Measurements from ENCODE around the gene LIMS1.
"Not testable (repeated sequence)": the region's sequence is repeated elsewhere in the genome, so short reads cannot be mapped to it uniquely, and the experiment has no call there.

Gene LIMS1

DNA sequence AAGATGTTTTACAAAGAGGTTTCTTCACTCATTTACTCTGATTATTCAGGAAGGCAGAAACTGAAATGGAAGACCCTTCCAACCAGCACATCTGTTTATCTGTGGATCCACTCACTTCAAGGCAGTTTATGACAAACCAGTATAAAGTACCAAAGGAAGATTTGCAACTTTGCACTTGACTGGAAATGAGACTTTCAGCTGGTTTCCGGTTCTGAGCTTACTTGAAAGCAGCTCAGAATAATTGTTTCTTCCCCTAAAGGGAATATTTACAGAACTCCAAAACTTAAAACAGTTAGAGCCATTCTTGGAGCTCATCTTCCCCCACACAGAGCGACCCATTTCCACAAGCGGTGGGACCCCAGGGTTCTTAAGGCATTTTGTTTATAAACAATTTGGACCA, 129.8 kb downstream of the LIMS1 start:
- DNase-seq (ENCODE audit: low read depth in 2 of 2), result not testable (repeated sequence)

DNA sequence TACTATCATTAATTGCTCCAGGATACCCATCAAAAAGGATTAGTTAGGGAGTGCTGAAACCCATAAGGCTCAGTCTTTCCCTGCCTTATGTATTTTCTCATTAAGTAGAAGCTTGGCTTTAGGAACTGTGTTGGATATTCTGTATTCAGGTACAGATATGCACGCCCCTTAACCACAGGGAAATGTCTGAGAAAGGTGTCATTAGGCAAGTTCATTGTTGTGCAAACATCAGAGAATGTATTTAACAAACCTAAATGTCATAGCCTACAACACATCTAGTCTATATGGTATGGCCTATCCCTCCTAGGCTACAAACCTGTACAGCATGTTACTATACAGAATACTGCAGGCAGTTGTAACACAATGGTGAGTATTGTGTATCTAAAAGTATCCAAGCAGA, 130.7 kb downstream of the LIMS1 start:
- not testable (repeated sequence) for DNase-seq (ENCODE audit: low read depth in 2 of 2)

DNA sequence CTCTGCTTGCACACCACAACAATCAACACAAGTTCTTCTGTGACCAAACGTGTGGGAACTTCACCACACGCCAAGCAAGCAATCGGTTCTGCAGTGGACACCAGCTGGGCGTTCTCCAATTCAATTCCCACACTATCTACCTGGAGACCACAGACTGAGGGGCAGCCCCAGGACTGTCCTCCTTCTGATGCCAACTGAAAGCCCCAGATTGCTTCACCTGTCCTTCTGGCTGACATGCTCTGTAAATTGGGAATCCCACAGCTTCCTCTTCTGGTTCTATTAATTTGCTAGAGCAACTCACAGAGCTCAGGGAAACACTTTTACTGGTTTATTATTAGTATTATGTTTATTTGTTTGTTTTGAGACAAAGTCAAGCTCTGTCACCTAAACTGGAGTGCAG, 131.7 kb downstream of the LIMS1 start:
- not testable (repeated sequence) for DNase-seq (ENCODE audit: low read depth in 2 of 2)

DNA sequence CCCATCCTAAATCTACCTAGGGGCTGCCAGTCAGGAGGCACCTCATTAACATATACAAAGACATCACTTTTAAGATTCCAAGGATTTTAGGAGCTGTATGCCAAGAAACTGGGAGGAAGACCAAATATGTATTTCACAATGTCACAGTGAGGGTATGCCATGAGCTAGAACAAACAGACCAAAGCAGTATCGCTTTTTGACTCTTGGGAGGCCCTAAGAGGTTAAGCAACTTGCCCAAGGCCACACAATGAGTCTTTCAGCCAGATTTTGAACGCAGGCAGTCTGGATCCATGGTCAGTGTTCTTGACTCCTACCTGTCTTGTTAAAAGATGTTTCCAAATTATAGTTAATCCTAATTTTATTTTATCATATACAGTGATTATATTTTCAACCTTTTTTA, 132.9 kb downstream of the LIMS1 start:
- not testable (repeated sequence) for DNase-seq (ENCODE audit: low read depth in 2 of 2)

- not testable (repeated sequence) for DNase-seq (ENCODE audit: low read depth in 2 of 2)
These were observed 136.0 kb downstream of the LIMS1 start for GRCh38 chr2:108670282-108670681.

- not testable (repeated sequence) for DNase-seq (ENCODE audit: low read depth in 2 of 2)
These were observed 138.0 kb downstream of the LIMS1 start for GRCh38 chr2:108672200-108672805.

- not testable (repeated sequence) for DNase-seq (ENCODE audit: low read depth in 2 of 2)
These were observed 142.3 kb downstream of the LIMS1 start for GRCh38 chr2:108676522-108676921.

- not testable (repeated sequence) for DNase-seq (ENCODE audit: low read depth in 2 of 2)
These were observed 143.0 kb downstream of the LIMS1 start for GRCh38 chr2:108677239-108677744.

GRCh38 chr2:108678198-108678651, 144.0 kb downstream of the LIMS1 start:
- DNase-seq (ENCODE audit: low read depth in 2 of 2), result not testable (repeated sequence)

DNA sequence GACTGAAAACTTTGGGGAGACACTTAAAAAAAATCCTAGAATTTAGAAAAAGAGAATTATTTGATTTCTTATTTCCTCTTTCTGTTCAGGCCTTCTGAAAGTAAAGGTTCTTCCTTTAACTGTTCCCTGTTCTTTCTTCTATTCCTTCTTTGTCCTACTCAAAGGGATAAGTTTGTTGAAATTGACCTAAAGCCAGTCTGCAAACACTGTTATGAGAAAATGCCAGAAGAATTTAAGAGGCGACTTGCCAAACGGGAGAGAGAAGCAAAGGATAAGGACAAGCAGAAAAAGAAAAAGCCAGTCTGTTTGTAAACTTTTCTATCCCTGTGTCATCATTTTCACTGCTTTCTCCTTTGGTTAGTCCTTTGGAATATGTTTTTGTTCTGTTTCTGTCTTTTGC, 146.5 kb downstream of the LIMS1 start:
- not testable (repeated sequence) for DNase-seq (ENCODE audit: low read depth in 2 of 2)

DNA sequence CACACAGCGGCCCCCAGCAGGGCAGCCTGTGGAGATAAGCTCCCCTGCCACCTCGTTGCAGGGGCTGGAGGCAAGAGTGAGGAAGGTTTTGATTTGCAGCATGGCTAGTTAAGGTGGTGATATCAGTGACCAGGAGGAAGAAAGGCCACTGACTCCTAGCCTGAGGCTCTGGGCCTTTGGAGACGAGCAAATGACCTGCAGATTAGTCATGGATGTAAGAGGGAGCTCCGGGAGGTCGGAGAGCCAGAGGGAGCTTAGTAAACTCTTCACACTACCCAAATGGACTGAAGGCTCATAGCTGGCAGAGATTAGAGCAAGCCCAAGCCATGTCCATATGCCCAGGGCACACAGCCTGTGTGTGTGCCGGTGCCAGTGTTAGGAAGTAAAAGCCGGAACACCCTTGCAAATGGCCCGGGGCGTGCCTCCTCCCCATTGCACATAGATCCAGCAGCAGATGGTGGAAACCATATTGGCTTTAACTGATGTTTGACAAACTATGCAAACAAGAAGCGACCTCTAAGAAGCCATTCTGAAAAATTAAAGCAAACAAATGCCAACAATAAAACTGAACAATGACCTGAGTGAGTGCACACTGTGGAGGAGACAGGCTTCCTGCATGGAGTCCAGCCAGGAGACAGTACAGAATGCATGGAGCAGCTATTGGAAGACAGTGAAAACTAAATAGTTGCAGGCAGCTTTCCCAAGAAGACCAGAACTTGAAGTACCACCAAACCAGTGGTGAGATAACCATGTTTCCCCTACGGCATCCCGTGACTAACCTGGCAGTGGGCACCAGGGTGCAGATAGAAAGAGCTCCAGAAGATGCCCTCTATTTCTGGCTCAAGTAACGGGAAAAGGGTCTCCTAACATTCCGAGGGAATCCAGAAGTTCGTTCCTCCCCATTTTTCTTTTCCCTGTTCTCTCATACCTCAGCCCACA, 154.8 kb downstream of the LIMS1 start:
- DNase-seq (ENCODE audit: low read depth in 2 of 2), result not testable (repeated sequence)

DNA sequence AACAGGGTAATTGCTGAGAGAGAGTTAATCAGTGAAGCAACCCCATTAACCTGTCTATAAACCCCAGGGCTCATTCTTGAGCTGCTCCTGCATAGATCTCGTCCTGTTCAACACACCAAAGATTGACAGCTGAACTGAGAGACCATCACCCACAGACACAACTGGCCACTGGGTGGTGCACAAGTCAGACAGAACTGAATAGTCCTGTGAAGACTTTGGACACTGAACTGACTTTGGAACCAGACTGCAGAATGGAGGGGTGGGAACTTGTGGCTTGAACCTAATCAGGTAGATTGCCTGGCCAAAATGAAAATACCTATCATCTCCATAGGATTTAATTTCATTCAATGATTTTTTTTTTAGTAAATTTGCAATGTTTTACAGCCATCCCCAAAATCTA, 155.7 kb downstream of the LIMS1 start:
- not testable (repeated sequence) for DNase-seq (ENCODE audit: low read depth in 2 of 2)

GRCh38 chr2:108691447-108691846, 157.2 kb downstream of the LIMS1 start:
- no peak for DNase-seq (ENCODE audit: low read depth in 2 of 2)

DNA sequence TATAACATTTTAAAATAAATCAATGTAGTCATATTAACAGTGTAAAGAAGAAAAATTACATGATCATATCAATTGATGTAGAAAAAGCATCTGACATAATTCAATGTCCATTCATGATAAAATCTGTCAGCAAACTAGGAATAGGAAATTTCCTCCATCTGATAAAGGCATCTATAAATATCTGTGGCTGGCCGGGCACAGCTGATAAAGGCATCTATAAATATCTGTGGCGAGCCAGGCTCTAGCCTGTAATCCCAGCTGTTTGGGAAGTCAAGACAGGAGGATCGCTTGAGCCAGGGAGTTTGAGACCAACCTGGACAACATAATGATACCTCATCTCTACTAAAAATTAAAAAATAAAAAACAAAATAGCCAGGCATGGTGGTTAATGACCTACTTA, 166.9 kb downstream of the LIMS1 start:
- DNase-seq (ENCODE audit: low read depth in 2 of 2), result no peak

GRCh38 chr2:108701806-108702205, 167.5 kb downstream of the LIMS1 start:
- DNase-seq (ENCODE audit: low read depth in 2 of 2), result no peak

DNA sequence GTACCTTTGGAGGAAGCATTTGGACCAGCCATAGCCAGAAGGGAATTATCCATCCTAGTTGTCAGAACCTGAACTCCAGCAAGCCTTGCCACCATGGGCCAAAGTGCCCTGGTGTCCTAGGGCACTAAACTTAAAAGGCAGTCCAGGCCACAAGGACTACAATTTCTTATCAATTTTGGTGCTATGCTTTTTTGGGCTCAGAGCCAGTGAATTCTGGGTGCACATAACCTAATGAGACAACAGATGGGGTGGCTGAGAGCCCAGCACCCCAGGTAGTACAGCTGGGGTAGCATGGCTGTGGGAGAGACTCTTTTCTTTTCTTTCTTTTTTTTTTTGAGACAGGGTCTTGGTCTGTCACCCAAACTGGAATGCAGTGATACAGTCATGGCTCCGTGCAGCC, 170.6 kb downstream of the LIMS1 start:
- DNase-seq (ENCODE audit: low read depth in 2 of 2), result no peak

DNA sequence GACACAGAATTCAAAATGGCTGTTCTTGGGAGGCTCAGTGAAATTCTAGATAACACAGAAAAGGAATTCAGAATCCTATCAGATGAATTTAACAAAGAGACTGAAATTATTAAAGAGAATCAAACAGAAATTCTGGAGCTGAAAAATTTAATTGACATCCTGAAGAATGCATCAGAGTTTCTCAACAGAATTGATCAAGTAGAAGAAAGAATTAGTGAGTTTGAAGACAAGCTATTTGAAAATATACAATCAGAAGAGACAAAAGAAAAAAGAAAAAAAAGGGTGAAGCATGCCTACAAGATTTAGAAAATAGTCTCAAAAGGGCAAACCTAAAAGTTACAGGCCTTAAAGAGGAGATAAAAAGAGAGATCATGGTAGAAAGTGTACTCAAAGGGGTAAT, 173.0 kb downstream of the LIMS1 start:
- DNase-seq (ENCODE audit: low read depth in 2 of 2), result no peak

GRCh38 chr2:108716971-108717370, 182.7 kb downstream of the LIMS1 start:
- DNase-seq (ENCODE audit: low read depth in 2 of 2), result not testable (repeated sequence)

DNA sequence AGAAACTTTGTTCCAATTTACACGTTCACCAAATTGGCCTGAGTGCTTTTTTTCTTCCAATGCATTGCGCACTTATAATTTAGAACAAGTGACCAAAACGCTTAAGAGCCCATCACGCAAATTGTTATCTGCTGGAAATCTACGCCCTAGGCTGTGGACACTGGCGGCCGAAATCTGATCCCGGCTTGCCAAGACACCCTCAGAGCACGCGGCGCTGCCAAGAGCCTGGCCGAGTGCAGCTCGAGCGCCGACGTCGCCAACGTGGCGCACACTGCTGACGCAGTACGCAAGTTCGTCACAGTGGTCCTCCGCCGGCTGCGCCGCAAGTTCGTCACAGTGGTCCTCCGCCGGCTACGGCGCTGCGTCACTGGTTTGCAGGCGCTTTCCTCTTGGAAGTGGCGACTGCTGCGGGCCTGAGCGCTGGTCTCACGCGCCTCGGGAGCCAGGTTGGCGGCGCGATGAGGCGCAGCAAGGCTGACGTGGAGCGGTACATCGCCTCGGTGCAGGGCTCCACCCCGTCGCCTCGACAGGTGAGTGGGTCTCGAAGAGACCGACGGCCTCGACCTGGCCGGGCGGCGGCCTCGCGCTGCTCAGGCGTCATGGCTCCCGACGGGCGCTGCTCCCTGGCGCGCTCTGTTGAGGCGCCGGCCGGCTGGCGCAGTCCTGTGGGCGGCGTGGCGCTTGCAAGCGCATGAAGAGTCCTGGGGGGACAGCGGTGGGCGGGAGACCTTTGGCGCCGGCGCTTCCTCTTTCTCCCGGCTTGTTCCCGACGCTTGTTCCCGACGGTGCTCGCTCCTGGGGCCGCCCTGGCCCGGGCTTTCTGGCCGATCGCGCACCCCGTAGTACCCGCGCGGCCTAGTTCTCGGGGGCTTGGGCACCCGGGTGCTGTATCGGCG, 185.1 kb downstream of the LIMS1 start, which contains the start of gene RANBP2:
TSS of gene RANBP2 (plus strand) at position 334 of the 896 bp plus-strand sequence. CDS start at position 459, 125 bp downstream.
- DNase-seq (ENCODE audit: low read depth in 2 of 2), result peak; percentile 84 to 89

- not testable (repeated sequence) for DNase-seq (ENCODE audit: low read depth in 2 of 2)
These were observed 191.8 kb downstream of the LIMS1 start for GRCh38 chr2:108726048-108726447.

- not testable (repeated sequence) for DNase-seq (ENCODE audit: low read depth in 2 of 2)
These were observed 200.4 kb downstream of the LIMS1 start for GRCh38 chr2:108734656-108735055.

All from activated CD4-positive, alpha-beta T cell treated with anti-CD3 and anti-CD28 coated beads for 24 hours (primary cell).